PC-9 (cell line): ENCODE data around the gene APBA2. TPM values are rescaled to one million over a fixed set of nuclear protein-coding genes. Genes with fewer than 3 reads are reported as not detected.

Experiments used
- BruUV-seq: library from RNA; stranded (reverse); fragments of 400-500 nt; replicated peaks from 2 replicates; lab custom pipeline; 2021; lab: Mats Ljungman, UMichigan
- CTCF ChIA-PET: fragments of 300-600 bp; sonication (Branson Sonifier 250); formaldehyde crosslinking; loops from one replicate; lab custom pipeline; 2022; ENCODE audit warnings: antibody characterized with exemption; lab: Charles Lee
- POLR2A ChIA-PET: fragments of 300-600 bp; sonication (Branson Sonifier 250); formaldehyde crosslinking; loops from one replicate; lab custom pipeline; 2022; ENCODE audit warnings: antibody characterized with exemption; ENCODE audit not compliant: unreplicated experiment; lab: Charles Lee
- DNase-seq, 2 experiments: peaks; one replicate each; pipeline versions ENCODE4 v3.0.0 to v3.0.0-alpha.2; 2015 to 2022; ENCODE audit warnings: mixed read lengths in 1 of 2
- H2AFZ ChIP-seq: fragments of 200-600 bp; sonication (generic); 2 replicates; pipeline ENCODE4 v1.8.1; 2017; ENCODE audit warnings: antibody characterized with exemption
- H3F3A ChIP-seq: fragments of 200-600 bp; sonication (generic); 2 replicates; pipeline ENCODE4 v1.8.1; 2017; ENCODE audit warnings: antibody characterized with exemption, mild to moderate bottlenecking, low read depth; ENCODE audit not compliant: insufficient read depth
- H3K27ac ChIP-seq: fragments of 200-600 bp; sonication (generic); 2 replicates; pipeline ENCODE4 v1.6.1; 2016; ENCODE audit warnings: mixed run types
- H3K27me3 ChIP-seq: fragments of 200-600 bp; sonication (generic); 2 replicates; pipeline ENCODE4 v1.6.1; 2016; ENCODE audit warnings: low read depth, mixed run types; ENCODE audit not compliant: insufficient read depth
- H3K36me3 ChIP-seq: fragments of 200-600 bp; sonication (generic); 2 replicates; pipeline ENCODE4 v1.6.1; 2016; ENCODE audit warnings: low read depth, mixed run types
- H3K4me1 ChIP-seq: fragments of 200-600 bp; sonication (generic); replicated peaks from 2 replicates; pipeline ENCODE4 v1.6.1; 2016; ENCODE audit warnings: mixed run types; ENCODE audit not compliant: insufficient read depth
- H3K4me2 ChIP-seq: fragments of 200-600 bp; sonication (generic); 2 replicates; pipeline ENCODE4 v1.6.1; 2017; ENCODE audit warnings: mixed run types
- H3K4me3 ChIP-seq: fragments of 200-600 bp; sonication (generic); 2 replicates; pipeline ENCODE4 v1.6.1; 2016; ENCODE audit warnings: mixed run types
- H3K79me2 ChIP-seq: fragments of 200-600 bp; sonication (generic); 2 replicates; pipeline ENCODE4 v1.6.1; 2017; ENCODE audit warnings: low read depth, mixed run types
- H3K9me2 ChIP-seq: fragments of 200-600 bp; sonication (generic); 2 replicates; pipeline ENCODE4 v1.8.1; 2017; ENCODE audit warnings: mild to moderate bottlenecking; ENCODE audit not compliant: insufficient read depth
- H3K9me3 ChIP-seq: fragments of 200-600 bp; sonication (generic); 2 replicates; pipeline ENCODE4 v1.8.1; 2016; ENCODE audit warnings: low read depth; ENCODE audit not compliant: insufficient read depth
- H4K20me1 ChIP-seq: fragments of 200-600 bp; sonication (generic); 2 replicates; pipeline ENCODE4 v1.8.1; 2017; ENCODE audit not compliant: insufficient read depth
- EZH2 ChIP-seq: fragments of 200-600 bp; sonication (generic); IDR thresholded peaks from 2 replicates; pipeline ENCODE4 v1.8.0; 2017; ENCODE audit warnings: antibody characterized with exemption, low read depth
- intact Hi-C: fragments of 100-400 bp; cut with micrococcal nuclease; formaldehyde crosslinking; loops from one replicate; pipeline ENCODE4 v1.10.0; 2022; ENCODE audit not compliant: unreplicated experiment
- total RNA-seq: library from RNA; stranded (reverse); gene quantifications from 2 replicates; pipeline ENCODE4 v1.2.3, GENCODE V29; 2021
- TF ChIP-seq, protein P1 (sequence below): fragments of 200-600 bp; sonication (generic); conservative IDR thresholded peaks from 2 replicates; pipeline ENCODE4 v1.6.1; 2017; ENCODE audit warnings: mixed run types, antibody characterized with exemption, mild to moderate bottlenecking, moderate library complexity

Gene APBA2
- total RNA-seq, 1 experiment from 2014 or later: not detected

DNA sequence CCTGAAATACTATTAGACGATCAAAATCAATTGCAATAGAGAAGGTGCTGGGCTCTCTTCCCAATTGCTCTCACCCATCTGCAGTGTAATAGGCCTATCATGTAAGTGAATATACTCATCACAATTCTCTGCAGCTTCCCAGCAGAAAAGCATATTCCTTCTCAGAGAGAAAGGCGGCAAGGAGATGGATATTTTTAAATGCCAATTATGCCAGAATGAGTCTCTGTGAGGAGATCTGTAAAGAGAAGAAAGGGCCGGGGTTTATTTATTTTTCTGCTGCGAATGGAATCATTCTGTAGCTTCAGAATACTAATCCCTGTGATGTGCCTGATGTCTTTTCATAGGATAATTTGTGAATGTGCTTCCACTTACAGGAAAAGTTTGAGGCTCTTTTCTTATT, 112.0 kb downstream of the APBA2 start:
- H3K27me3 ChIP-seq: peaks cover 74% of the 10 kb centered on the region
- ChIA-PET POLR2A (no interaction called here), CTCF (no interaction called here)
- no peaks in the 10 kb centered on the region for H3F3A ChIP-seq
- no peak overlapping the region for H3K4me2 ChIP-seq
- no peaks in the 10 kb centered on the region for H3K9me2 ChIP-seq
- BruUV-seq: no TSS peak
- no peak overlapping the region for H2AFZ ChIP-seq
- H3K4me3 ChIP-seq: no peak overlapping the region
- H3K27ac ChIP-seq: no peak overlapping the region
- no peak for DNase-seq
- H3K4me1 ChIP-seq: no peaks in the 10 kb centered on the region
- no peaks in the 10 kb centered on the region for H3K9me3 ChIP-seq
- no peaks in the 10 kb centered on the region for H3K36me3 ChIP-seq
- H4K20me1 ChIP-seq: no peaks in the 10 kb centered on the region
- no peak for TF ChIP-seq EZH2
- TF ChIP-seq, protein P1, sequence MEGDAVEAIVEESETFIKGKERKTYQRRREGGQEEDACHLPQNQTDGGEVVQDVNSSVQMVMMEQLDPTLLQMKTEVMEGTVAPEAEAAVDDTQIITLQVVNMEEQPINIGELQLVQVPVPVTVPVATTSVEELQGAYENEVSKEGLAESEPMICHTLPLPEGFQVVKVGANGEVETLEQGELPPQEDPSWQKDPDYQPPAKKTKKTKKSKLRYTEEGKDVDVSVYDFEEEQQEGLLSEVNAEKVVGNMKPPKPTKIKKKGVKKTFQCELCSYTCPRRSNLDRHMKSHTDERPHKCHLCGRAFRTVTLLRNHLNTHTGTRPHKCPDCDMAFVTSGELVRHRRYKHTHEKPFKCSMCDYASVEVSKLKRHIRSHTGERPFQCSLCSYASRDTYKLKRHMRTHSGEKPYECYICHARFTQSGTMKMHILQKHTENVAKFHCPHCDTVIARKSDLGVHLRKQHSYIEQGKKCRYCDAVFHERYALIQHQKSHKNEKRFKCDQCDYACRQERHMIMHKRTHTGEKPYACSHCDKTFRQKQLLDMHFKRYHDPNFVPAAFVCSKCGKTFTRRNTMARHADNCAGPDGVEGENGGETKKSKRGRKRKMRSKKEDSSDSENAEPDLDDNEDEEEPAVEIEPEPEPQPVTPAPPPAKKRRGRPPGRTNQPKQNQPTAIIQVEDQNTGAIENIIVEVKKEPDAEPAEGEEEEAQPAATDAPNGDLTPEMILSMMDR: no peak
- intact Hi-C loops: no loop called here
- H3K79me2 ChIP-seq: no peaks in the 10 kb centered on the region

DNA sequence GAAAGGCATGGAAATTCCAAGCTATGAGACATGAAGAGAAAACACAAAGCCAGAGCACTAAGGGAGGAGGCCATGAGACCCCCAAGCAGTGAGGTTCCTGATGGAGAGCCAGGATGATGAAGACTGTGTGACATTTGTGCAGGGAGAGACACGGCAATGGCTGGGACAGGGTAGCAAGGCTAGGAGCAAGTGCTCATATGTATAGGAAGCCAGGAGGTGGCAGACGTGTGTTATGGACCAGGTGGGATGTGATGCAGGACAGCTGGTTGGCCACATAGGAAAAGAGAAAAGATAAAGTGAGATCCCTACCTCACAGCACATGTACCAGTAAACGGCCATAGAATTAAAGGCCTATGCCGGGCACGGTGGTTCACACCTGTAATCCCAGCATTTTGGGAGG, 112.7 kb downstream of the APBA2 start:
- BruUV-seq: no TSS peak
- TF ChIP-seq, protein P1: no peak
- TF ChIP-seq EZH2: no peak
- no peaks in the 10 kb centered on the region for H3F3A ChIP-seq
- no peak overlapping the region for H2AFZ ChIP-seq
- H3K27ac ChIP-seq: no peak overlapping the region
- ChIA-PET POLR2A (no interaction called here), CTCF (no interaction called here)
- intact Hi-C loops: no loop called here
- H3K36me3 ChIP-seq: no peaks in the 10 kb centered on the region
- no peaks in the 10 kb centered on the region for H3K4me1 ChIP-seq
- H3K27me3 ChIP-seq: peaks cover 71% of the 10 kb centered on the region
- H3K4me2 ChIP-seq: no peak overlapping the region
- DNase-seq: no peak
- no peaks in the 10 kb centered on the region for H3K9me3 ChIP-seq
- no peaks in the 10 kb centered on the region for H3K79me2 ChIP-seq
- no peak overlapping the region for H3K4me3 ChIP-seq
- no peaks in the 10 kb centered on the region for H3K9me2 ChIP-seq
- no peaks in the 10 kb centered on the region for H4K20me1 ChIP-seq

DNA sequence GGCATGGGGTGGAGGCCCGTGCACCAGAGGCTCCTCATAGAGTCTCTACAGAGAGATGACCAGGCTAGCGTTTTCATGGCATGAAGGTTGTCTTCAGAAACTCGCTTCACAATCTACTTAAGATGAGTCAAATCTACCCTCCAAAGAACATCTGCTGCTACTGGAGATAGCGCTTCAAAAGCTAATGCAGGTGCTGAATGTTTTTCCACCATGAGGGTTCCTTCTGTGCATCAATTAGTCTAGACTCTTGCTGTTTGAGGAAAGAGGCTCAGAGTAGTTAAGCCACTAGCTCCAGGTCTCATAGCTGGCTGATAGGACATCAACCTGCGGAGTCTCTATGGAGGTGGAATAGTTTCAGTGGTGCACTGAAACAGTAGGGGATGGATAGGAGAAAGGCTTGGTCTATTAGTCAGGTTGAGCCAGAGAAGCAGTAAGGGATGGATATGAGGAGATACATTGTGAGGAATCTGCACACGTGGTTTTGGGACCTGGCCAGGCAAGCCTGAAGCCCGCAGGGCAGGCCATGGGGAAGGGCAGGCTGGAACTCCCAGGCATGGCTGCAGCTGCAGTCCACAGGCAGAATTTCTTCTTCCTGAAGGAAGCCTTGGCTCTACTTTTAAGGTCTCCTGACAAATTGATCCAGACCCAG, 117.5 kb downstream of the APBA2 start:
- Histone ChIP-seq H2AFZ (no peak overlapping the region), H4K20me1 (no peaks in the 10 kb centered on the region), H3F3A (no peaks in the 10 kb centered on the region), H3K36me3 (no peaks in the 10 kb centered on the region), H3K79me2 (no peaks in the 10 kb centered on the region), H3K4me3 (no peak overlapping the region), H3K4me1 (no peaks in the 10 kb centered on the region), H3K27me3 (peaks cover 44% of the 10 kb centered on the region), H3K27ac (no peak overlapping the region), H3K4me2 (no peak overlapping the region), H3K9me2 (no peaks in the 10 kb centered on the region), H3K9me3 (no peaks in the 10 kb centered on the region)
- no peak for DNase-seq
- POLR2A ChIA-PET: no interaction called here
- CTCF ChIA-PET: no interaction called here
- TF ChIP-seq EZH2: no peak
- TF ChIP-seq, protein P1: no peak
- no TSS peak for BruUV-seq
- intact Hi-C loops: no loop called here
